OCI-LY7 (cell line): ENCODE data around the gene KDM6B.

Experiments used
- EZH2phosphoT487 ChIP-seq: fragments of 200-600 bp; sonication (generic); IDR thresholded peaks from 2 replicates; pipeline ENCODE4 v1.6.1; 2018; ENCODE audit warnings: low read depth, borderline replicate concordance, mild to moderate bottlenecking, mixed run types, antibody characterized with exemption, low read length, moderate library complexity, mixed read lengths
- TF ChIP-seq, protein P1 (sequence below): fragments of 200-600 bp; sonication (generic); conservative IDR thresholded peaks from 2 replicates; pipeline ENCODE4 v1.5.1; 2014; ENCODE audit warnings: mild to moderate bottlenecking, antibody characterized with exemption, low read length, moderate library complexity, mixed read lengths

DNA sequence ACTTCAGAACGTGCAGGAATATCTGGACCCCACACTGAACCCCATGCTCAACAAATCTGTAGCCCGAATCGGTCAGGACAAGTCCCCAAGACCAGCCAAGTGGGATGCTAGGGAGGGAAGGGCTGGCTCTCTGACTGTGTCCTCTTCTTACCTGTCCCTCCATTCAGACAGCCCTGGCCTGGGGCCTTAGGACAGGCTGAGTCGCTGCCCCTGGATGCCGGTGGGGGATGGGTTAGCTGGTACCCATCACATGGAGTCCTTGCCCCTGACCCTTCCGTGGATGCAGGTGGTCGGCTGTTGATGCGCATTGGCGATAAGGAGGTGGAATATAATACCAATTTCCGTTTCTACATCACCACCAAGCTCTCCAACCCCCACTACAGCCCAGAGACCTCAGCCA, 16.0 kb upstream of the KDM6B start:
- TF ChIP-seq, protein P1, sequence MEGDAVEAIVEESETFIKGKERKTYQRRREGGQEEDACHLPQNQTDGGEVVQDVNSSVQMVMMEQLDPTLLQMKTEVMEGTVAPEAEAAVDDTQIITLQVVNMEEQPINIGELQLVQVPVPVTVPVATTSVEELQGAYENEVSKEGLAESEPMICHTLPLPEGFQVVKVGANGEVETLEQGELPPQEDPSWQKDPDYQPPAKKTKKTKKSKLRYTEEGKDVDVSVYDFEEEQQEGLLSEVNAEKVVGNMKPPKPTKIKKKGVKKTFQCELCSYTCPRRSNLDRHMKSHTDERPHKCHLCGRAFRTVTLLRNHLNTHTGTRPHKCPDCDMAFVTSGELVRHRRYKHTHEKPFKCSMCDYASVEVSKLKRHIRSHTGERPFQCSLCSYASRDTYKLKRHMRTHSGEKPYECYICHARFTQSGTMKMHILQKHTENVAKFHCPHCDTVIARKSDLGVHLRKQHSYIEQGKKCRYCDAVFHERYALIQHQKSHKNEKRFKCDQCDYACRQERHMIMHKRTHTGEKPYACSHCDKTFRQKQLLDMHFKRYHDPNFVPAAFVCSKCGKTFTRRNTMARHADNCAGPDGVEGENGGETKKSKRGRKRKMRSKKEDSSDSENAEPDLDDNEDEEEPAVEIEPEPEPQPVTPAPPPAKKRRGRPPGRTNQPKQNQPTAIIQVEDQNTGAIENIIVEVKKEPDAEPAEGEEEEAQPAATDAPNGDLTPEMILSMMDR, result no peak
- no peak for TF ChIP-seq EZH2phosphoT487
